Ascending aorta (tissue), 2 donors: Measurements from ENCODE around the gene KCND3. TPM values are rescaled to one million over a fixed set of nuclear protein-coding genes. Genes with fewer than 3 reads are reported as not detected.

ENCODE experiments used
- DNase-seq, 2 donors: peaks; one replicate each; pipeline ENCODE4 v3.0.0-alpha.2; 2019; ENCODE audit warnings: low spot score in 2 of 2
- H3K27ac ChIP-seq, 2 donors: fragments of 200-600 bp; sonication (generic); one replicate each; pipeline ENCODE4 v1.5.1; 2016 to 2017; ENCODE audit warnings: mild to moderate bottlenecking in 1 of 2
- H3K27me3 ChIP-seq: fragments of 200-600 bp; sonication (generic); one replicate; pipeline ENCODE4 v1.5.1; 2017
- H3K36me3 ChIP-seq, 2 donors: fragments of 200-600 bp; sonication (generic); one replicate each; pipeline ENCODE4 v1.5.1; 2016
- H3K4me1 ChIP-seq, 2 donors: fragments of 200-600 bp; sonication (generic); one replicate each; pipeline ENCODE4 v1.5.1; 2016 to 2017; ENCODE audit warnings: mild to moderate bottlenecking in 1 of 2
- H3K4me3 ChIP-seq, 2 donors: fragments of 200-600 bp; sonication (generic); one replicate each; pipeline ENCODE4 v1.5.1; 2016 to 2017; ENCODE audit warnings: mild to moderate bottlenecking in 1 of 2
- H3K9me3 ChIP-seq, 2 donors: fragments of 200-600 bp; sonication (generic); one replicate each; pipeline ENCODE4 v1.5.1; 2016
- intact Hi-C: fragments of 100-400 bp; cut with DNase I; formaldehyde crosslinking; loops from one replicate; pipeline ENCODE4 v1.15.1; 2023
- total RNA-seq: library from RNA; depleted of rRNA; stranded (reverse); fragments of >200 nt; gene quantifications from one replicate; pipeline ENCODE4 v1.1.0, GENCODE V29; 2016
- TF ChIP-seq, protein P1 (sequence below), 3 experiments: fragments of 200-600 bp in 2 of 3; fragments of 450-650 bp in 1 of 3; sonication (generic) in 2 of 3; IDR thresholded peaks; one replicate each; pipeline ENCODE4 v1.5.1; 2016 to 2019; ENCODE audit warnings: antibody characterized with exemption in 3 of 3, mild to moderate bottlenecking in 1 of 3, moderate library complexity in 1 of 3

KCND3 gene
- total RNA-seq, 1 donor from 2014 or later: 13.3 TPM

DNA sequence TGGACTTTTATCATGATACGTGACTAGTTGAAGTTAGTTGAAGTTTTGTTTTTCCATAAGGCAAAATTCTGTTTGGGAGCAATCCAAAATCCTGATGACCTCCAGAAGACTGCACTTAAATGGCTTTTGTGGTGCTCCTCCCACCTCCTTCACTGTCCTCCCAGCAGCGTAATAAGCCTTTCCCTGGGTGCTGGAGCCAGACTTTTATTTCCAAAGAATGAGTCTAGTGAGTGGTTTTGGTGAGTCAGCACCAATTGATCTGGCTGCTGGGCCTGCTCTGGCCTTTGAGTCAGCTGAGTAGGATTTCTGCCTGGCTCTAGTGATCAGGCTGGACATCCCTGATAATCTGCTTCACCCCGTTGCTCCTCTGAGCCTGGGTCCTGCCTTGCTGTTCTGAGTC, 21.7 kb upstream of the KCND3 start:
- TF ChIP-seq, protein P1, sequence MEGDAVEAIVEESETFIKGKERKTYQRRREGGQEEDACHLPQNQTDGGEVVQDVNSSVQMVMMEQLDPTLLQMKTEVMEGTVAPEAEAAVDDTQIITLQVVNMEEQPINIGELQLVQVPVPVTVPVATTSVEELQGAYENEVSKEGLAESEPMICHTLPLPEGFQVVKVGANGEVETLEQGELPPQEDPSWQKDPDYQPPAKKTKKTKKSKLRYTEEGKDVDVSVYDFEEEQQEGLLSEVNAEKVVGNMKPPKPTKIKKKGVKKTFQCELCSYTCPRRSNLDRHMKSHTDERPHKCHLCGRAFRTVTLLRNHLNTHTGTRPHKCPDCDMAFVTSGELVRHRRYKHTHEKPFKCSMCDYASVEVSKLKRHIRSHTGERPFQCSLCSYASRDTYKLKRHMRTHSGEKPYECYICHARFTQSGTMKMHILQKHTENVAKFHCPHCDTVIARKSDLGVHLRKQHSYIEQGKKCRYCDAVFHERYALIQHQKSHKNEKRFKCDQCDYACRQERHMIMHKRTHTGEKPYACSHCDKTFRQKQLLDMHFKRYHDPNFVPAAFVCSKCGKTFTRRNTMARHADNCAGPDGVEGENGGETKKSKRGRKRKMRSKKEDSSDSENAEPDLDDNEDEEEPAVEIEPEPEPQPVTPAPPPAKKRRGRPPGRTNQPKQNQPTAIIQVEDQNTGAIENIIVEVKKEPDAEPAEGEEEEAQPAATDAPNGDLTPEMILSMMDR (IDR thresholded peaks at IDR 0.05): no peak
- intact Hi-C loops: no loop called here
- Histone ChIP-seq H3K9me3 (no peaks in the 10 kb centered on the region), H3K4me1 (no peaks in the 10 kb centered on the region), H3K27ac (no peak overlapping the region), H3K4me3 (no peak overlapping the region), H3K27me3 (no peaks in the 10 kb centered on the region), H3K36me3 (no peaks in the 10 kb centered on the region)
- no peak for DNase-seq

DNA sequence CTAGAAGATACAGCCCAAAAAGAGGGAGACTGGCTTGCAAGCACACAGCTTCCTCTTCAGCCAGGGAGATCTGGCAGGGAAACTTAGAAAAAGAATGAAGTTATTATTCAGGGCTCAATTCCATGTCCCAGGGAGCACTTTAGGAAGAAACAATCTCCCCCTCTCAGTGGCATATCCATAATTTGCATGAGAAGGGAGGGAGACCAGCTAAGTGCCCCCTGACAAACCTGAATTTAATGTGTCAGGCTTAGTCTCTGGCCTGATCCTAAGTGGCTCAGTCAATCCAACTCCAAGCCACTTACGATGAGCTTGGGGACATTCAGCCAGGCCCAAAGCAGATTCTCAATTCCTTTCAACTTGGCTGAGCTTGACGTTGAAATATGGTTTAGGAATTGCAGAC, 17.7 kb upstream of the KCND3 start:
- Histone ChIP-seq H3K36me3 (no peaks in the 10 kb centered on the region), H3K27me3 (no peaks in the 10 kb centered on the region), H3K27ac (no peak overlapping the region), H3K9me3 (no peaks in the 10 kb centered on the region), H3K4me3 (no peak overlapping the region), H3K4me1 (no peaks in the 10 kb centered on the region)
- intact Hi-C loops: no loop called here
- DNase-seq: peak in 1 of 2 donors; percentile 0
- TF ChIP-seq, protein P1 (IDR thresholded peaks at IDR 0.05): no peak

DNA sequence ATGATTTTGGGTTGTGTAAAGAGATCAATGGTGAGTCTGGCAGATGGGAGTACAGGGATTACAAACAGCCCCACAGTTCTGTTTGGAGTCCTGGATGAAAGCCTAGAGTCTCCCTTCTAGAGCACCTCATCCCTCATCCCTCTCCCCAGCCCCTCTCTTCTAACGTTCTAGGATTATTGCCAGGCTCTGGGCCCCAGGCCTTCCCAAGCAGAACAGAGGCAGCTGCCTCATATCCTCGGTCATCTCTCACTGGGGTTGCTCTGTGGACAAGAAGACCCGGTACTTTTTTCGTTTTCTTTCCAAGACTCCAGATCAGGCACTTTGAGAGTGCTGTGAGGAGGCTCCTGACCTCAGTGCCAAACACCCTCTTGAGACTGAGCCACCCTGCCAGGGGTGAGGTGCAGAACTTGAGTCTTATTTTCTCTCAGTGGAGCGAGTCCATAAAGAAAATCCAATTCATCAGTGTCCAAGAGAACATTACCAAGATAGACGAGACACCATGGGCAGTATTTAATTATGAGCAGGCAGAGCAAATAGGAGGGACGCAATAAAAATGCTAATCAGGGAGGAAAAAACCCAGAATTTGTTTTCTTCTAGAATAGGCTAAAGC, 17.1 kb upstream of the KCND3 start:
- DNase-seq: no peak

DNA sequence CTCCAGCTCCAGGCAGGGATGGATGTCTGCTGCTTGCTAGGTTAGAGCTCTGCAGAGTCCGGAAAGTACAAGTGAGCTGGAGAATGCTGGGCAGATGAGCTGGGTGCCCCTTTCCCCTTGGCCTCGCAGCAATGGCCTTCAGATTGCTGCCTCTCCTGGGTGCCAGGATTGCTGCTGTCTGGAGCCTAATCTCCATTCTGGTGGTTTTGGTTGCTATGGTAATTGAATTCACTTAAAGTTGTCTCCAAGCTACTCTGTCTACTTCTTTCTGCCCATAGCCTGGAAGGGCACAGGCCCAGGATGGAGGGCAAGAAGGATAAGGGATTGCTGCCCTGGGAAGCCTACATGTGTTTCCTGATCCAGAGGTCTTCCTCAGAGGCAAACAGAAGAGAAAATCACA, 14.6 kb upstream of the KCND3 start:
- no peak overlapping the region for H3K4me3 ChIP-seq
- TF ChIP-seq, protein P1 (IDR thresholded peaks at IDR 0.05): no peak
- DNase-seq: no peak
- no peaks in the 10 kb centered on the region for H3K9me3 ChIP-seq
- H3K36me3 ChIP-seq: no peaks in the 10 kb centered on the region
- intact Hi-C loops: no loop called here
- H3K27ac ChIP-seq: no peak overlapping the region
- H3K4me1 ChIP-seq: no peaks in the 10 kb centered on the region
- no peaks in the 10 kb centered on the region for H3K27me3 ChIP-seq

More for the DNA sequence above, 17.1 kb upstream of the KCND3 start:
- no peaks in the 10 kb centered on the region for H3K4me1 ChIP-seq
- H3K4me3 ChIP-seq: no peak overlapping the region
- H3K36me3 ChIP-seq: no peaks in the 10 kb centered on the region
- H3K9me3 ChIP-seq: no peaks in the 10 kb centered on the region
- no peaks in the 10 kb centered on the region for H3K27me3 ChIP-seq
- TF ChIP-seq, protein P1 (IDR thresholded peaks at IDR 0.05): no peak
- intact Hi-C loops: no loop called here
- no peak overlapping the region for H3K27ac ChIP-seq

DNA sequence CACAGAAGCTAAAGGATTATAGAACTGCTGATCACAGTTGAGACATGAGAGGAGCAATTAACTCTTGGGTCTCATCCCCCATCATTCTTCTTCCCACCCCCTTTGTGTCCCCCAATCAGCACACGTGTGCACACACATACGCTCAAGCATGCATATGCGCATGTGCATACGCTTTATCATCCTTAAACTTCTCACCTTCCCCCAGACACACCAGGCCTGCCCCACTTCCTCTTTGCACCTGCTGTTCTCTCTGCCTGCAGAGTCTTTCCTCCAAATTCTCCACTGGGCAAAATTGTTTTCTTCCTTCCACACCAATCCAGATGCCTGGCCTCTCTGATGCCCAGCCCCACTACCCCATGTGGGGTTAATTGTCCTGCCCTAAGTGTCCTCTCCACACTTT, 13.0 kb upstream of the KCND3 start:
- TF ChIP-seq, protein P1 (IDR thresholded peaks at IDR 0.05): no peak
- no peaks in the 10 kb centered on the region for H3K36me3 ChIP-seq
- no peaks in the 10 kb centered on the region for H3K27me3 ChIP-seq
- H3K4me1 ChIP-seq: no peaks in the 10 kb centered on the region
- intact Hi-C loops: no loop called here
- DNase-seq: no peak
- no peak overlapping the region for H3K4me3 ChIP-seq
- no peaks in the 10 kb centered on the region for H3K9me3 ChIP-seq
- H3K27ac ChIP-seq: no peak overlapping the region

DNA sequence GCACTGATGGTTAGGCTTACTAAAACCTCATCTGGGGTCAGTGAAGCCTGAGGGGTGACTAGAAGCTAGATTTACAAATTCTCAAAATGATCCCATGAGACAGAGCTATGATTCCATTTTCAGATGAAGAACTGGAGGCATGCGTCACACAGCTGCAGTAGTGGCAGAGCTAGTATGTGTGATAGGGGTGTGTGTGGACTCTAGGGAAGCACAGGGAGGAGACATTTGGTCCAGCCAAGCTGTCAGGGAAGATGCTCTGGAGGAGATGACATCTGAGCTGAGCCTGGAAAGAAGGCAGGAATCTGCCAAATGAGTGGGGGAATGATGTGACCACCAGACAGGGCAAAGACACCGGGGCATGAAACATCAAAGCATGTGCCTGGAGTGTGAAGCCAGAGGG, 12.0 kb upstream of the KCND3 start:
- H3K27me3 ChIP-seq: no peaks in the 10 kb centered on the region
- H3K36me3 ChIP-seq: no peaks in the 10 kb centered on the region
- TF ChIP-seq, protein P1 (IDR thresholded peaks at IDR 0.05): no peak
- no peaks in the 10 kb centered on the region for H3K4me1 ChIP-seq
- no peak overlapping the region for H3K4me3 ChIP-seq
- H3K27ac ChIP-seq: no peak overlapping the region
- H3K9me3 ChIP-seq: no peaks in the 10 kb centered on the region
- DNase-seq: no peak
- intact Hi-C loops: no loop called here
